Measurements from ENCODE around the gene RNF149. TPM values are rescaled to one million over a fixed set of nuclear protein-coding genes. Genes with fewer than 3 reads are reported as not detected.
A peak's percentile ranks its signal among the peaks of the same experiment; 100 is the strongest.

RNF149 gene
- total and polyA plus RNA-seq, 9 of the 15 experiments (the other 6 are each of a cell fraction or from before 2014, with no cell fraction given): 9.0 to 31.5 (median 22.8) TPM

- TF ChIP-seq GABPB1 (CRISPR knock-in tag; IDR thresholded peaks at IDR 0.05): no peak
- TF ChIP-seq TBP (optimal IDR thresholded peaks at IDR 0.05; ENCODE audit: low read depth, low read length): peak; percentile 84
- TF ChIP-seq, protein P1, sequence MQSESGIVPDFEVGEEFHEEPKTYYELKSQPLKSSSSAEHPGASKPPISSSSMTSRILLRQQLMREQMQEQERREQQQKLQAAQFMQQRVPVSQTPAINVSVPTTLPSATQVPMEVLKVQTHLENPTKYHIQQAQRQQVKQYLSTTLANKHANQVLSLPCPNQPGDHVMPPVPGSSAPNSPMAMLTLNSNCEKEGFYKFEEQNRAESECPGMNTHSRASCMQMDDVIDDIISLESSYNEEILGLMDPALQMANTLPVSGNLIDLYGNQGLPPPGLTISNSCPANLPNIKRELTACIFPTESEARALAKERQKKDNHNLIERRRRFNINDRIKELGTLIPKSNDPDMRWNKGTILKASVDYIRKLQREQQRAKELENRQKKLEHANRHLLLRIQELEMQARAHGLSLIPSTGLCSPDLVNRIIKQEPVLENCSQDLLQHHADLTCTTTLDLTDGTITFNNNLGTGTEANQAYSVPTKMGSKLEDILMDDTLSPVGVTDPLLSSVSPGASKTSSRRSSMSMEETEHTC (IDR thresholded peaks at IDR 0.05): peak; percentile 45; the same call in 1 of the 2 replicates
- TF ChIP-seq ZNF518B (CRISPR knock-in tag; IDR thresholded peaks at IDR 0.05): no peak
- TF ChIP-seq MECOM (CRISPR knock-in tag; IDR thresholded peaks at IDR 0.05): no peak
- peak; percentile 62; the same call in 1 of the 2 replicates for TF ChIP-seq ZBTB43 (CRISPR knock-in tag; IDR thresholded peaks at IDR 0.05)
- TF ChIP-seq, protein P2, sequence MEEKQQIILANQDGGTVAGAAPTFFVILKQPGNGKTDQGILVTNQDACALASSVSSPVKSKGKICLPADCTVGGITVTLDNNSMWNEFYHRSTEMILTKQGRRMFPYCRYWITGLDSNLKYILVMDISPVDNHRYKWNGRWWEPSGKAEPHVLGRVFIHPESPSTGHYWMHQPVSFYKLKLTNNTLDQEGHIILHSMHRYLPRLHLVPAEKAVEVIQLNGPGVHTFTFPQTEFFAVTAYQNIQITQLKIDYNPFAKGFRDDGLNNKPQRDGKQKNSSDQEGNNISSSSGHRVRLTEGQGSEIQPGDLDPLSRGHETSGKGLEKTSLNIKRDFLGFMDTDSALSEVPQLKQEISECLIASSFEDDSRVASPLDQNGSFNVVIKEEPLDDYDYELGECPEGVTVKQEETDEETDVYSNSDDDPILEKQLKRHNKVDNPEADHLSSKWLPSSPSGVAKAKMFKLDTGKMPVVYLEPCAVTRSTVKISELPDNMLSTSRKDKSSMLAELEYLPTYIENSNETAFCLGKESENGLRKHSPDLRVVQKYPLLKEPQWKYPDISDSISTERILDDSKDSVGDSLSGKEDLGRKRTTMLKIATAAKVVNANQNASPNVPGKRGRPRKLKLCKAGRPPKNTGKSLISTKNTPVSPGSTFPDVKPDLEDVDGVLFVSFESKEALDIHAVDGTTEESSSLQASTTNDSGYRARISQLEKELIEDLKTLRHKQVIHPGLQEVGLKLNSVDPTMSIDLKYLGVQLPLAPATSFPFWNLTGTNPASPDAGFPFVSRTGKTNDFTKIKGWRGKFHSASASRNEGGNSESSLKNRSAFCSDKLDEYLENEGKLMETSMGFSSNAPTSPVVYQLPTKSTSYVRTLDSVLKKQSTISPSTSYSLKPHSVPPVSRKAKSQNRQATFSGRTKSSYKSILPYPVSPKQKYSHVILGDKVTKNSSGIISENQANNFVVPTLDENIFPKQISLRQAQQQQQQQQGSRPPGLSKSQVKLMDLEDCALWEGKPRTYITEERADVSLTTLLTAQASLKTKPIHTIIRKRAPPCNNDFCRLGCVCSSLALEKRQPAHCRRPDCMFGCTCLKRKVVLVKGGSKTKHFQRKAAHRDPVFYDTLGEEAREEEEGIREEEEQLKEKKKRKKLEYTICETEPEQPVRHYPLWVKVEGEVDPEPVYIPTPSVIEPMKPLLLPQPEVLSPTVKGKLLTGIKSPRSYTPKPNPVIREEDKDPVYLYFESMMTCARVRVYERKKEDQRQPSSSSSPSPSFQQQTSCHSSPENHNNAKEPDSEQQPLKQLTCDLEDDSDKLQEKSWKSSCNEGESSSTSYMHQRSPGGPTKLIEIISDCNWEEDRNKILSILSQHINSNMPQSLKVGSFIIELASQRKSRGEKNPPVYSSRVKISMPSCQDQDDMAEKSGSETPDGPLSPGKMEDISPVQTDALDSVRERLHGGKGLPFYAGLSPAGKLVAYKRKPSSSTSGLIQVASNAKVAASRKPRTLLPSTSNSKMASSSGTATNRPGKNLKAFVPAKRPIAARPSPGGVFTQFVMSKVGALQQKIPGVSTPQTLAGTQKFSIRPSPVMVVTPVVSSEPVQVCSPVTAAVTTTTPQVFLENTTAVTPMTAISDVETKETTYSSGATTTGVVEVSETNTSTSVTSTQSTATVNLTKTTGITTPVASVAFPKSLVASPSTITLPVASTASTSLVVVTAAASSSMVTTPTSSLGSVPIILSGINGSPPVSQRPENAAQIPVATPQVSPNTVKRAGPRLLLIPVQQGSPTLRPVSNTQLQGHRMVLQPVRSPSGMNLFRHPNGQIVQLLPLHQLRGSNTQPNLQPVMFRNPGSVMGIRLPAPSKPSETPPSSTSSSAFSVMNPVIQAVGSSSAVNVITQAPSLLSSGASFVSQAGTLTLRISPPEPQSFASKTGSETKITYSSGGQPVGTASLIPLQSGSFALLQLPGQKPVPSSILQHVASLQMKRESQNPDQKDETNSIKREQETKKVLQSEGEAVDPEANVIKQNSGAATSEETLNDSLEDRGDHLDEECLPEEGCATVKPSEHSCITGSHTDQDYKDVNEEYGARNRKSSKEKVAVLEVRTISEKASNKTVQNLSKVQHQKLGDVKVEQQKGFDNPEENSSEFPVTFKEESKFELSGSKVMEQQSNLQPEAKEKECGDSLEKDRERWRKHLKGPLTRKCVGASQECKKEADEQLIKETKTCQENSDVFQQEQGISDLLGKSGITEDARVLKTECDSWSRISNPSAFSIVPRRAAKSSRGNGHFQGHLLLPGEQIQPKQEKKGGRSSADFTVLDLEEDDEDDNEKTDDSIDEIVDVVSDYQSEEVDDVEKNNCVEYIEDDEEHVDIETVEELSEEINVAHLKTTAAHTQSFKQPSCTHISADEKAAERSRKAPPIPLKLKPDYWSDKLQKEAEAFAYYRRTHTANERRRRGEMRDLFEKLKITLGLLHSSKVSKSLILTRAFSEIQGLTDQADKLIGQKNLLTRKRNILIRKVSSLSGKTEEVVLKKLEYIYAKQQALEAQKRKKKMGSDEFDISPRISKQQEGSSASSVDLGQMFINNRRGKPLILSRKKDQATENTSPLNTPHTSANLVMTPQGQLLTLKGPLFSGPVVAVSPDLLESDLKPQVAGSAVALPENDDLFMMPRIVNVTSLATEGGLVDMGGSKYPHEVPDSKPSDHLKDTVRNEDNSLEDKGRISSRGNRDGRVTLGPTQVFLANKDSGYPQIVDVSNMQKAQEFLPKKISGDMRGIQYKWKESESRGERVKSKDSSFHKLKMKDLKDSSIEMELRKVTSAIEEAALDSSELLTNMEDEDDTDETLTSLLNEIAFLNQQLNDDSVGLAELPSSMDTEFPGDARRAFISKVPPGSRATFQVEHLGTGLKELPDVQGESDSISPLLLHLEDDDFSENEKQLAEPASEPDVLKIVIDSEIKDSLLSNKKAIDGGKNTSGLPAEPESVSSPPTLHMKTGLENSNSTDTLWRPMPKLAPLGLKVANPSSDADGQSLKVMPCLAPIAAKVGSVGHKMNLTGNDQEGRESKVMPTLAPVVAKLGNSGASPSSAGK (IDR thresholded peaks at IDR 0.05): peak; percentile 97
- peak; percentile 75 for TF ChIP-seq E2F3 (CRISPR knock-in tag; IDR thresholded peaks at IDR 0.05)
- no peak for TF ChIP-seq ARNT (IDR thresholded peaks at IDR 0.05)
Measured at GRCh38 chr2:101308432-101309210, at the start of gene RNF149 (continued).
